K562 (cell line): Measurements from ENCODE around the gene MICAL1. TPM values are rescaled to one million over a fixed set of nuclear protein-coding genes. Genes with fewer than 3 reads are reported as not detected.

Experiments used
- ATAC-seq: fragments of 200-7000 bp; cut with Tn5 transposase; 3 replicates; pipeline ENCODE4 v1.9.1; 2020; ENCODE audit warnings: moderate library complexity
- BruUV-seq: library from RNA; stranded (reverse); fragments of 400-500 nt; replicated peaks from 2 replicates; lab custom pipeline; 2021; lab: Mats Ljungman, UMichigan
- CTCF ChIA-PET: fragments of 300-600 bp; formaldehyde crosslinking; extraction: SDS; loops from one replicate; lab custom pipeline; 2021; ENCODE audit warnings: low intra/inter-chr PET ratio; lab: Yijun Ruan, JAX
- POLR2A ChIA-PET: fragments of 300-600, 350-650 bp; sonication (Branson Sonifier 250); formaldehyde crosslinking; extraction: SDS; loops from one replicate; lab custom pipeline; 2021; ENCODE audit warnings: antibody characterized with exemption, inconsistent platforms; lab: Yijun Ruan, JAX
- DNase-seq, 4 experiments: peaks; one replicate each; pipeline versions ENCODE4 v3.0.0 to v3.0.0-alpha.2; 2011 to 2018; ENCODE audit warnings: low spot score in 3 of 4, mixed read lengths in 3 of 4; ENCODE audit errors: extremely low read depth in 1 of 4
- FAIRE-seq: peaks from 2 replicates; lab custom pipeline; 2011; peaks lifted over from hg19 to GRCh38; lab: Jason Lieb, UNC
- H2AFZ ChIP-seq: 2 replicates; pipeline ENCODE4 v1.6.0; 2011; ENCODE audit warnings: low read depth, low read length, control low read depth, inconsistent platforms
- H3K27ac ChIP-seq: fragments of 200-600 bp; 3 replicates; pipeline ENCODE4 v1.8.0; 2011; ENCODE audit warnings: low read depth, mild to moderate bottlenecking, control low read depth, inconsistent platforms, low read length, moderate library complexity, mixed read lengths; ENCODE audit errors: extremely low read depth
- H3K27me3 ChIP-seq, 2 experiments: fragments of 300-600 bp in 1 of 2; 2 replicates in 1 of 2; 3 replicates in 1 of 2; pipeline versions ENCODE4 v1.6.0 to v1.8.0; 2011; ENCODE audit warnings: inconsistent platforms in 2 of 2, low read length in 2 of 2, mild to moderate bottlenecking in 1 of 2, mixed read lengths in 1 of 2, moderate library complexity in 1 of 2; ENCODE audit not compliant: control insufficient read depth in 2 of 2, insufficient read depth in 2 of 2
- H3K36me3 ChIP-seq: fragments of 300-600 bp; 3 replicates; pipeline ENCODE4 v1.8.0; 2011; ENCODE audit warnings: mild to moderate bottlenecking, low read length, inconsistent platforms; ENCODE audit not compliant: control insufficient read depth, insufficient read depth
- H3K4me1 ChIP-seq, 2 experiments: fragments of 200-600 bp in 1 of 2; replicated peaks in 1 of 2; 2 replicates in 1 of 2; 3 replicates in 1 of 2; pipeline versions ENCODE4 v1.5.1 to v1.8.0; 2011; ENCODE audit warnings: inconsistent platforms in 2 of 2, low read length in 2 of 2, mild to moderate bottlenecking in 1 of 2, mixed read lengths in 1 of 2, moderate library complexity in 1 of 2; ENCODE audit not compliant: control insufficient read depth in 2 of 2, insufficient read depth in 2 of 2
- H3K4me2 ChIP-seq: 2 replicates; pipeline ENCODE4 v1.6.1; 2011; ENCODE audit warnings: low read length, control low read depth, inconsistent platforms, mixed read lengths; ENCODE audit not compliant: insufficient read depth
- H3K4me3 ChIP-seq: fragments of 200-600 bp; sonication (generic), shearing (Covaris generic); 2 replicates; pipeline ENCODE4 v1.5.1; 2016; ENCODE audit warnings: control low read depth, inconsistent platforms
- H3K79me2 ChIP-seq: fragments of 200-600 bp; 3 replicates; pipeline ENCODE4 v1.8.0; 2011; ENCODE audit warnings: low read length, inconsistent platforms; ENCODE audit not compliant: control insufficient read depth, insufficient read depth
- H3K9ac ChIP-seq, 2 experiments: 2 replicates each; pipeline versions ENCODE4 v1.6.0 to v1.6.1; 2011; ENCODE audit warnings: low read depth in 2 of 2, low read length in 2 of 2, control low read depth in 1 of 2, inconsistent platforms in 1 of 2, mild to moderate bottlenecking in 1 of 2, mixed read lengths in 1 of 2; ENCODE audit not compliant: insufficient read depth in 1 of 2
- H3K9me1 ChIP-seq: one replicate; pipeline ENCODE4 v1.6.0; 2011; ENCODE audit warnings: inconsistent platforms, mild to moderate bottlenecking, low read length, moderate library complexity; ENCODE audit not compliant: control insufficient read depth, insufficient read depth
- H3K9me3 ChIP-seq: replicated peaks from 2 replicates; pipeline ENCODE4 v1.5.1; 2011; ENCODE audit warnings: low read depth, low read length, inconsistent platforms; ENCODE audit not compliant: control insufficient read depth, insufficient read depth
- H4K20me1 ChIP-seq: replicated peaks from 2 replicates; pipeline ENCODE4 v1.6.1; 2011; ENCODE audit warnings: low read length, inconsistent platforms, mixed read lengths; ENCODE audit not compliant: control insufficient read depth, insufficient read depth
- ARHGAP35 ChIP-seq: fragments of 450-650 bp; IDR thresholded peaks from 2 replicates; pipeline ENCODE4 v1.6.1; 2018; ENCODE audit not compliant: partially characterized antibody
- BCL6 ChIP-seq: fragments of 250-450 bp; sonication (Bioruptor Pico); IDR thresholded peaks from 2 replicates; pipeline ENCODE4 v1.4.0; 2020
- ESRRA ChIP-seq: fragments of 450-650 bp; IDR thresholded peaks from 2 replicates; pipeline ENCODE4 v1.6.1; 2014; ENCODE audit warnings: low read depth, mild to moderate bottlenecking, moderate library complexity, borderline replicate concordance
- ESRRB ChIP-seq: fragments of 250-450 bp; sonication (Bioruptor Pico); IDR thresholded peaks from 2 replicates; pipeline ENCODE4 v1.5.0; 2020; ENCODE audit warnings: mild to moderate bottlenecking, moderate library complexity, borderline replicate concordance
- FOSL1 ChIP-seq: fragments of 200-800 bp; sonication (Bioruptor generic); conservative IDR thresholded peaks from 2 replicates; pipeline ENCODE4 v1.6.1; 2016; ENCODE audit warnings: missing genetic modification characterization, missing compliant biosample characterization
- HES1 ChIP-seq: fragments of 450-650 bp; IDR thresholded peaks from 2 replicates; pipeline ENCODE4 v1.6.1; 2016; ENCODE audit warnings: low read depth, mild to moderate bottlenecking, moderate library complexity
- KLF10 ChIP-seq: fragments of 250-450 bp; sonication (Bioruptor Pico); IDR thresholded peaks from 2 replicates; pipeline ENCODE4 v1.6.1; 2021; ENCODE audit warnings: matching md5 sums
- MAFG ChIP-seq: fragments of 450-650 bp; conservative IDR thresholded peaks from 2 replicates; pipeline ENCODE4 v1.6.1; 2016; ENCODE audit warnings: missing genetic modification characterization, missing compliant biosample characterization
- NELFE ChIP-seq: IDR thresholded peaks from 2 replicates; pipeline ENCODE4 v1.6.1; 2011; ENCODE audit warnings: mild to moderate bottlenecking; ENCODE audit not compliant: insufficient read depth, insufficient read length
- PCBP1 ChIP-seq: fragments of 200-400 bp; formaldehyde crosslinking; IDR thresholded peaks from 2 replicates; pipeline ENCODE4 v1.6.1; 2018; ENCODE audit warnings: mild to moderate bottlenecking, low read depth, low read length; ENCODE audit not compliant: poor library complexity, severe bottlenecking
- POLR2AphosphoS5 ChIP-seq: IDR thresholded peaks from 2 replicates; pipeline ENCODE4 v1.6.1; 2011; ENCODE audit warnings: mild to moderate bottlenecking, low read depth, low read length, moderate library complexity; ENCODE audit not compliant: control insufficient read depth, insufficient read depth
- RBM39 ChIP-seq: fragments of 200-400 bp; formaldehyde crosslinking; optimal IDR thresholded peaks from 2 replicates; pipeline ENCODE3; 2018; ENCODE audit warnings: low read depth, low read length
- RCOR1 ChIP-seq, 2 experiments: IDR thresholded peaks; 2 replicates each; pipeline ENCODE4 v1.6.1; 2012; ENCODE audit warnings: low read depth in 2 of 2, low read length in 2 of 2, borderline replicate concordance in 1 of 2, improper control_type of control experiment in 1 of 2
- SIX5 ChIP-seq, 2 experiments: IDR thresholded peaks; 2 replicates each; pipeline ENCODE4 v1.6.1; 2011; ENCODE audit warnings: low read length in 2 of 2, borderline replicate concordance in 1 of 2, low read depth in 1 of 2, mild to moderate bottlenecking in 1 of 2, moderate library complexity in 1 of 2; ENCODE audit not compliant: insufficient read depth in 1 of 2
- SMARCA4 ChIP-seq: fragments of 450-650 bp; IDR thresholded peaks from 2 replicates; pipeline ENCODE4 v1.6.1; 2016
- TBL1XR1 ChIP-seq, 2 experiments: IDR thresholded peaks; 2 replicates each; pipeline ENCODE4 v1.6.1; 2012; ENCODE audit warnings: improper control_type of control experiment in 2 of 2, low read length in 2 of 2, mild to moderate bottlenecking in 1 of 2
- ZNF561 ChIP-seq: fragments of 450-650 bp; formaldehyde crosslinking; conservative IDR thresholded peaks from 2 replicates; pipeline ENCODE4 v1.4.0; 2020; ENCODE audit warnings: mild to moderate bottlenecking, moderate library complexity
- WGBS: fragments of 100-300 bp; shearing (Covaris generic); methylation state at CpG from one replicate; pipeline ENCODE4 v1.1.6; 2016; ENCODE audit warnings: low coverage, mixed read lengths; ENCODE audit not compliant: insufficient coverage; ENCODE audit errors: missing lambda C conversion rate; 5-methylcytosine and 5-hydroxymethylcytosine counted together
- in situ Hi-C: fragments of 300-500 bp; cut with MboI; formaldehyde crosslinking; loops from 4 replicates; pipeline ENCODE4 v1.15.0; 2018; ENCODE audit warnings: inconsistent platforms, mixed read lengths
- intact Hi-C: fragments of 100-400 bp; cut with micrococcal nuclease; formaldehyde crosslinking; loops from 2 replicates; pipeline ENCODE4 v1.14.2; 2022
- polyA plus RNA-seq, 8 experiments: library from polyadenylated mRNA; depleted of rRNA in 4 of 8; stranded (reverse) in 5 of 8; unstranded in 3 of 8; fragments of >200 nt; fragmentation: Nextera tagmentation in 2 of 8; fragmentation: Illumina TruSeq in 1 of 8; extraction: Ambion mirVana in 2 of 8; extraction: Trizol in 1 of 8; gene quantifications; 2 replicates each; pipeline versions ENCODE4 v1.2.1 to v1.2.3, GENCODE V29; 2011 to 2014; ENCODE audit warnings: inconsistent platforms in 1 of 8, missing spikeins in 1 of 8
- total RNA-seq, 7 experiments: library from RNA; depleted of rRNA in 6 of 7; stranded (reverse); fragments of >200 nt in 6 of 7; fragmentation: Illumina TruSeq in 2 of 7; extraction: Trizol in 2 of 7; gene quantifications; 2 replicates each; pipeline versions ENCODE4 v1.2.1 to v1.2.3, GENCODE V29; 2011 to 2021; ENCODE audit warnings: low replicate concordance in 1 of 7
- TF ChIP-seq, protein P1 (sequence below): fragments of 450-650 bp; IDR thresholded peaks from one replicate; pipeline ENCODE4 v1.6.1; 2018; ENCODE audit warnings: mild to moderate bottlenecking, moderate library complexity; ENCODE audit not compliant: partially characterized antibody

Gene MICAL1
- total and polyA plus RNA-seq, 9 of the 15 experiments (the other 6 are each of a cell fraction or from before 2014, with no cell fraction given): 0.07 to 15.2 (median 7.0) TPM

GRCh38 chr6:109441069-109441816 is 14.3 kb downstream of the MICAL1 start (continued):
- TF ChIP-seq SIX5 (IDR thresholded peaks at IDR 0.05; ENCODE audit: borderline replicate concordance in 1 of 2, insufficient read depth in 1 of 2, low read depth in 1 of 2, low read length in 2 of 2) (no peak), RCOR1 (IDR thresholded peaks at IDR 0.05; ENCODE audit: borderline replicate concordance in 1 of 2, low read depth in 2 of 2, low read length in 2 of 2) (no peak)

DNA sequence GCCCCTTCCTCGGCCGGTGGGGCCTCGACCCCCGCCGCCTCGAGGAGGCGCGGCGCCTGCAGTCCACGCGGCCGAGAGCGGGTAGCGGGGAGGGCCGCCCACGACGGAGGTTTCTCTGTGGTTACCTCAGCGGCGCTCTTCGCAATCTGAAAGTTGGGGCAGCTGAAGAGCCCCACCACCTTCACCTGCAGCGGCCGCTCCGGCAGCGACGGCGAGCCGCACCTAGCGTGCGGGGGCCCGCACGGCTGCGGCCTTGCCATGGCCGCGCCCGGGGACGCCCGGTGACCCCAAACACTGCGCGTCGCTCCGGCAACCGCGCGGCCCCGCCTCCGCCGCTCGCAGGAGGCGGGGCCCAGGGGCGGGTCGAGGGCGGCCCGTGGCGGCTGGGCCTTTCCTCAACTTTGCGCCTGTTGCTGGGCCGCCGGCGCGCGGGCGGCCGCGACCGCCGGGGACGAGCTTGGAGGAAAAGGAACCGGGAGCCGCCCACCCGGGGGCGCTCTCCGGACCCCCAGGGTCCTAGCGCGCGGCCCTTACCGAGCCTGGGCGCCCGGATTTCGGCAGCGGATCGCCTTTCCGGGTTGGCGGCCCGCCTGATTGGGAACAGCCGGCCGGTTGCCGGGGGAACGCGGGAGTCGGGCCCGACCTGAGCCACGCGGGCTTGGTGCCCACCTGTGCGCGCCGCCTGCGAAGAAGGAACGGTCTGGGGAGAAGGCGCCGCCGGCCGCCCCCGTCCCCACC is 15.1 kb downstream of the MICAL1 start, which contains the start of the genes PPIL6 and SMPD2:
PPIL6 (minus strand) TSS at position 298 of the 738 bp plus-strand sequence; CDS start at position 260, 38 bp downstream.
SMPD2 (plus strand) TSS at position 394 of the 738 bp plus-strand sequence. CDS start 398 bp downstream, outside the sequence.
- POLR2A ChIA-PET: interaction anchor here (0.7 to 9.8 kb wide), 7 partner anchors 13 to 317 kb away, joined by 3 to 92 read pairs (median 4); partner anchors contain the start of genes CD164 and MICAL1
- H3K4me2 ChIP-seq: peak within 1 kb of the TSS; percentile 93
- no peaks in the 10 kb centered on the region for H3K9me3 ChIP-seq
- H3K27ac ChIP-seq: peak within 1 kb of the TSS; percentile 74
- WGBS: under 1% methylated on average over 64 of the region's 102 CpGs
- H3K79me2 ChIP-seq: peaks cover 20% of the 10 kb centered on the region
- peak within 1 kb of the TSS; percentile 86 for H3K4me3 ChIP-seq
- no peak for FAIRE-seq
- peak within 1 kb of the TSS; percentile 89 for H2AFZ ChIP-seq
- ATAC-seq: peak; percentile 90
- intact Hi-C loops (loop anchor here (2.0 kb wide), 2 partner anchors 58 to 136 kb away; partner anchors contain the start of gene CD164), in situ Hi-C loops (no loop called here)
- peak; percentile 92 to 95 (median 94) for DNase-seq
- peaks cover 37% of the 10 kb centered on the region for H3K36me3 ChIP-seq
- H3K27me3 ChIP-seq: no peaks in the 10 kb centered on the region
- no peaks in the 10 kb centered on the region for H4K20me1 ChIP-seq
- H3K9me1 ChIP-seq: no peaks in the 10 kb centered on the region
- CTCF ChIA-PET: no interaction called here
- BruUV-seq: no TSS peak
- H3K4me1 ChIP-seq: peaks cover 13 to 27% of the 10 kb centered on the region in 2 experiments; a peak in 4 of 5 replicates
- peak within 1 kb of the TSS; percentile 76 to 92 for H3K9ac ChIP-seq
- TF ChIP-seq MAFG (tag) (no peak), SMARCA4 (no peak), KLF10 (CRISPR knock-in tag) (no peak), RBM39 (no peak), ESRRA (peak; percentile 52; the same call in 1 of the 2 replicates), HES1 (no peak), FOSL1 (no peak), TBL1XR1 (IDR thresholded peaks at IDR 0.05; ENCODE audit: low read length in 2 of 2) (no peak), NELFE (no peak), PCBP1 (peak; percentile 72), ARHGAP35 (no peak), POLR2AphosphoS5 (peak; percentile 64), ESRRB (CRISPR knock-in tag) (no peak), ZNF561 (CRISPR knock-in tag) (no peak), BCL6 (CRISPR knock-in tag) (no peak)
- TF ChIP-seq, protein P1, sequence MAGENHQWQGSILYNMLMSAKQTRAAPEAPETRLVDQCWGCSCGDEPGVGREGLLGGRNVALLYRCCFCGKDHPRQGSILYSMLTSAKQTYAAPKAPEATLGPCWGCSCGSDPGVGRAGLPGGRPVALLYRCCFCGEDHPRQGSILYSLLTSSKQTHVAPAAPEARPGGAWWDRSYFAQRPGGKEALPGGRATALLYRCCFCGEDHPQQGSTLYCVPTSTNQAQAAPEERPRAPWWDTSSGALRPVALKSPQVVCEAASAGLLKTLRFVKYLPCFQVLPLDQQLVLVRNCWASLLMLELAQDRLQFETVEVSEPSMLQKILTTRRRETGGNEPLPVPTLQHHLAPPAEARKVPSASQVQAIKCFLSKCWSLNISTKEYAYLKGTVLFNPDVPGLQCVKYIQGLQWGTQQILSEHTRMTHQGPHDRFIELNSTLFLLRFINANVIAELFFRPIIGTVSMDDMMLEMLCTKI: no peak
